KMS-11 (cell line): ENCODE data around the gene SV2C.

Experiments used
- H2AFZ ChIP-seq: fragments of 200-600 bp; sonication (generic); 2 replicates; pipeline ENCODE4 v1.6.1; 2016; ENCODE audit warnings: antibody characterized with exemption, mixed run types, low read depth
- H3K27ac ChIP-seq: fragments of 200-600 bp; sonication (generic); 2 replicates; pipeline ENCODE4 v1.6.1; 2016; ENCODE audit warnings: mild to moderate bottlenecking, mixed run types
- H3K27me3 ChIP-seq: fragments of 200-600 bp; sonication (generic); 2 replicates; pipeline ENCODE4 v1.6.1; 2017; ENCODE audit warnings: mild to moderate bottlenecking, low read depth, mixed run types, moderate library complexity; ENCODE audit not compliant: insufficient read depth
- H3K36me3 ChIP-seq: fragments of 200-600 bp; sonication (generic); 2 replicates; pipeline ENCODE4 v1.6.1; 2017; ENCODE audit warnings: mild to moderate bottlenecking, mixed run types; ENCODE audit not compliant: insufficient read depth
- H3K4me1 ChIP-seq: fragments of 200-600 bp; sonication (generic); 2 replicates; pipeline ENCODE4 v1.6.1; 2016; ENCODE audit warnings: mild to moderate bottlenecking, low read depth, mixed run types; ENCODE audit not compliant: poor library complexity, severe bottlenecking
- H3K4me2 ChIP-seq: fragments of 200-600 bp; sonication (generic); 2 replicates; pipeline ENCODE4 v1.7.0; 2016; ENCODE audit warnings: mild to moderate bottlenecking, mixed run types
- H3K4me3 ChIP-seq: fragments of 200-600 bp; sonication (generic); IDR thresholded peaks from 2 replicates; pipeline ENCODE4 v1.6.1; 2017; ENCODE audit warnings: low read depth, low read length, mixed read lengths; ENCODE audit not compliant: insufficient read depth
- H3K79me2 ChIP-seq: fragments of 200-600 bp; sonication (generic); 2 replicates; pipeline ENCODE4 v1.6.1; 2016; ENCODE audit warnings: low read depth, mixed run types; ENCODE audit not compliant: insufficient read depth
- H3K9ac ChIP-seq: fragments of 200-600 bp; sonication (generic); 2 replicates; pipeline ENCODE4 v1.6.1; 2016; ENCODE audit warnings: mild to moderate bottlenecking, mixed run types
- H4K20me1 ChIP-seq: fragments of 200-600 bp; sonication (generic); 2 replicates; pipeline ENCODE4 v1.6.1; 2016; ENCODE audit warnings: mild to moderate bottlenecking, mixed run types; ENCODE audit not compliant: insufficient read depth
- TF ChIP-seq, protein P1 (sequence below): fragments of 200-600 bp; sonication (generic); conservative IDR thresholded peaks from 2 replicates; pipeline ENCODE4 v1.6.1; 2017; ENCODE audit warnings: low read depth, mild to moderate bottlenecking, antibody characterized with exemption, low read length, moderate library complexity, mixed read lengths

SV2C gene

DNA sequence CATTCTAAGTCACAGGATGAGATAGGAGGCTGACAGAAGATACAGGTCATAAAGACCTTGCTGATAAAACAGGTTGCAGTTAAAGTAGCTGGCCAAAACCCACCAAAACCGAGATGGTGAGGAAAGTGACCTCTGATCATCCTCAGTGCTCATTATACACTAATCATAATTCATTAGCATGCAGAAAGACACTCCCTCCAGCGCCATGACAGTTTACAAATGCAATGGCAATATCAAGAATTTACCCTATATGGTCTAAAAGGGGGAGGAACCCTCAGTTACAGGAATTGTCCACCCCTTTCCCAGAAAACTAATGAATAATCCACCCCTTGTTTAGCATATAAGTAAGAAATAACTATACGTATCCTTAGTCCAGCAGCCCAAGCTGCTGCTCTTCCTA, 256.7 kb downstream of the SV2C start:
- no peak overlapping the region for H2AFZ ChIP-seq
- H3K4me1 ChIP-seq, result peaks cover 38% of the 10 kb centered on the region
- H3K79me2 ChIP-seq, result no peaks in the 10 kb centered on the region
- no peak overlapping the region for H3K9ac ChIP-seq
- H3K4me2 ChIP-seq, result no peak overlapping the region
- H3K27ac ChIP-seq, result no peak overlapping the region
- no peaks in the 10 kb centered on the region for H4K20me1 ChIP-seq
- H3K27me3 ChIP-seq, result no peaks in the 10 kb centered on the region
- TF ChIP-seq, protein P1, sequence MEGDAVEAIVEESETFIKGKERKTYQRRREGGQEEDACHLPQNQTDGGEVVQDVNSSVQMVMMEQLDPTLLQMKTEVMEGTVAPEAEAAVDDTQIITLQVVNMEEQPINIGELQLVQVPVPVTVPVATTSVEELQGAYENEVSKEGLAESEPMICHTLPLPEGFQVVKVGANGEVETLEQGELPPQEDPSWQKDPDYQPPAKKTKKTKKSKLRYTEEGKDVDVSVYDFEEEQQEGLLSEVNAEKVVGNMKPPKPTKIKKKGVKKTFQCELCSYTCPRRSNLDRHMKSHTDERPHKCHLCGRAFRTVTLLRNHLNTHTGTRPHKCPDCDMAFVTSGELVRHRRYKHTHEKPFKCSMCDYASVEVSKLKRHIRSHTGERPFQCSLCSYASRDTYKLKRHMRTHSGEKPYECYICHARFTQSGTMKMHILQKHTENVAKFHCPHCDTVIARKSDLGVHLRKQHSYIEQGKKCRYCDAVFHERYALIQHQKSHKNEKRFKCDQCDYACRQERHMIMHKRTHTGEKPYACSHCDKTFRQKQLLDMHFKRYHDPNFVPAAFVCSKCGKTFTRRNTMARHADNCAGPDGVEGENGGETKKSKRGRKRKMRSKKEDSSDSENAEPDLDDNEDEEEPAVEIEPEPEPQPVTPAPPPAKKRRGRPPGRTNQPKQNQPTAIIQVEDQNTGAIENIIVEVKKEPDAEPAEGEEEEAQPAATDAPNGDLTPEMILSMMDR, result no peak
- H3K36me3 ChIP-seq, result no peaks in the 10 kb centered on the region
- H3K4me3 ChIP-seq, result no peak overlapping the region

DNA sequence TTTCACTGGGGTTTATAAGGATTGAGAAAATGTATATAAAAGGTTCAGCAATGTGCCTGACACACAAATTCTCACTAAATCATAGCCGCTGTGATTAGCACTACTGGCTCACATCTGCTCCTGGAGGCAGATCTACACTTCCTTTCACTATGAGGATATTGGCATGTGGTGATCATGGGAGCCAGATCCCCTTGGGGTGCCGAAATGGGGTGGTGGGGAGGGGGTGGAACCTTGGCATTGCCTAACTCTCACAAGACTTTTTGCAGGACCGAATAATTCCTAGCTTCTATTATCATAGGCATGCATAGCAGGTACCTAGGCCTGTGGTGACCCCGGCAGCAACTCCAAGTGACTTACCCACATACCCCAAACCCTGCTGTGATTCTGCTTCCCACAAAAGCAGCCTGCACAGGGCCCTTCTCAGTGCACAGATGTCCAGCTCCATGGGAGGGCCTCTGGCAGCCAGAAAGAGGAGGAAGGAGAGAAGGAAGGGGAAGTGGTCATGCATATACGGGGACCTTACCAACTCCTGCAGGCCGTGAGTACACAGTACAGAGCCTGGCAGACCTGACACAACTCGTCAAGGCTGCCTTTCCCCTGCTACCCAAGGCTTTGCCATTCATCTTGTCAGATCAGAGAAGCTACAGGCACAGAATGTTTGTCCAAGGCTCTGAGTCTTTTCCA, 258.6 kb downstream of the SV2C start:
- Histone ChIP-seq H3K79me2 (no peaks in the 10 kb centered on the region), H3K4me1 (peaks cover 31% of the 10 kb centered on the region), H4K20me1 (no peaks in the 10 kb centered on the region), H3K27me3 (no peaks in the 10 kb centered on the region), H3K27ac (no peak overlapping the region), H3K4me3 (no peak overlapping the region), H2AFZ (no peak overlapping the region), H3K9ac (no peak overlapping the region), H3K36me3 (no peaks in the 10 kb centered on the region), H3K4me2 (no peak overlapping the region)
- TF ChIP-seq, protein P1, result no peak

DNA sequence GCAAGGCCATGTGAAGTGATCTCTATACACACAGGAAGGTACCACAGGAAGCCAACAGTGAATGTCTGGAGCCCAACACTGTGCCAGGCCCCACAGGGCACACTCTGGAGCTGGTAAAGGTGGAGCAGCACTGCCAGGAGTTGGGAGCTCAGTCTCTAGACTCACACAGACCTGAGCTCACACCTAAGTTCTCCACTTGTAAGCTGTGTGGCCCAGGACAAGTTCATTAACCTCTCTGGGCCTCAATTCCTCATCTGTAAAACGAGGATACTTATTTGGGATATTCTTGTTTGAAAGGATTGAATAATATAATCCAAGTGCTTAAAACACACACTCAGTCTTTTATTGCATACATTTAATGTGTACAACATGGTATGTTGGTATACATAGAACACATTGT, 259.3 kb downstream of the SV2C start:
- Histone ChIP-seq H3K9ac (no peak overlapping the region), H3K27ac (no peak overlapping the region), H3K27me3 (no peaks in the 10 kb centered on the region), H3K36me3 (no peaks in the 10 kb centered on the region), H2AFZ (no peak overlapping the region), H3K4me1 (peaks cover 24% of the 10 kb centered on the region), H3K79me2 (no peaks in the 10 kb centered on the region), H3K4me3 (no peak overlapping the region), H3K4me2 (no peak overlapping the region), H4K20me1 (no peaks in the 10 kb centered on the region)
- TF ChIP-seq, protein P1, result no peak

DNA sequence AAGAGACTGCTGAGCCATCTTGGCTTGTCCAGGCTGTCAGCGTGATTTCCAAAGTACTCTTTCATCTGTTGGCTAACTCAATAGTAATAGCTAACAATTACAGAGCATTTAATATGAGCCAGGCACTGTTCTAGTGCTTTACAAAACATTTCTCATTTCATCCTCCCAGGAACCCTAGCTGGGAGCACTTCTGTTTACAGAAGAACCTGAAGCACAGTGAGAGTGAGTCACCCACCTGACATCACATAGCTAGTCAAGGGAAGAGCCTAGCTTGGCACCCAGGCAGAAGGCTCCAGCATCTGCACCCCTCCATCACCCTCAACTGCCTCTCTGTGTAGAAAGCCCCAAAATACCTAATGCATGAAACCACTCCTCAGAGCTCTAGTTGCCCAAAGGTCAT, 262.4 kb downstream of the SV2C start:
- H2AFZ ChIP-seq, result no peak overlapping the region

More for the DNA sequence above, 262.4 kb downstream of the SV2C start:
- H3K4me2 ChIP-seq, result no peak overlapping the region
- no peak overlapping the region for H3K27ac ChIP-seq
- no peaks in the 10 kb centered on the region for H4K20me1 ChIP-seq
- TF ChIP-seq, protein P1, result no peak
- H3K9ac ChIP-seq, result no peak overlapping the region
- no peaks in the 10 kb centered on the region for H3K27me3 ChIP-seq
- no peaks in the 10 kb centered on the region for H3K36me3 ChIP-seq
- H3K4me3 ChIP-seq, result no peak overlapping the region
- H3K4me1 ChIP-seq, result peaks cover 2% of the 10 kb centered on the region
- no peaks in the 10 kb centered on the region for H3K79me2 ChIP-seq
